OCI-LY1 (cell line): ENCODE measurements around the gene MUC5AC.

Experiments
- H2AFZ ChIP-seq: fragments of 200-600 bp; sonication (generic), shearing (Covaris generic); 2 replicates; pipeline ENCODE4 v1.6.0; 2014; ENCODE audit warnings: antibody characterized with exemption, mild to moderate bottlenecking, low read length
- H3F3A ChIP-seq: fragments of 200-600 bp; sonication (generic), shearing (Covaris generic); 2 replicates; pipeline ENCODE4 v1.6.0; 2014; ENCODE audit warnings: mild to moderate bottlenecking, antibody characterized with exemption, low read length, moderate library complexity; ENCODE audit not compliant: insufficient read depth
- H3K27ac ChIP-seq: fragments of 200-600 bp; sonication (generic); 2 replicates; pipeline ENCODE4 v1.5.1; 2014; ENCODE audit warnings: low read length, mixed run types, mild to moderate bottlenecking, low read depth; ENCODE audit not compliant: poor library complexity, severe bottlenecking
- H3K27me3 ChIP-seq: fragments of 200-600 bp; sonication (generic); 2 replicates; pipeline ENCODE4 v1.6.0; 2014; ENCODE audit warnings: antibody characterized with exemption, mild to moderate bottlenecking, low read length, moderate library complexity; ENCODE audit not compliant: insufficient read depth
- H3K36me3 ChIP-seq: fragments of 200-600 bp; sonication (generic); 2 replicates; pipeline ENCODE4 v1.6.1; 2014; ENCODE audit warnings: mild to moderate bottlenecking, antibody characterized with exemption, low read length, moderate library complexity, mixed read lengths; ENCODE audit not compliant: insufficient read depth
- H3K4me1 ChIP-seq: fragments of 200-600 bp; sonication (generic); 2 replicates; pipeline ENCODE4 v1.5.1; 2014; ENCODE audit warnings: mild to moderate bottlenecking, low read length, moderate library complexity; ENCODE audit not compliant: insufficient read depth, severe bottlenecking
- H3K4me2 ChIP-seq: fragments of 200-600 bp; sonication (generic), shearing (Covaris generic); 2 replicates; pipeline ENCODE4 v1.6.1; 2014; ENCODE audit warnings: low read length
- H3K4me3 ChIP-seq: fragments of 200-600 bp; sonication (generic); 2 replicates; pipeline ENCODE4 v1.5.1; 2014; ENCODE audit warnings: low read length, low read depth, mild to moderate bottlenecking, mixed read lengths; ENCODE audit not compliant: poor library complexity, severe bottlenecking
- H3K79me2 ChIP-seq: fragments of 200-600 bp; shearing (Covaris generic); 2 replicates; pipeline ENCODE4 v1.6.1; 2016; ENCODE audit warnings: mixed run types, low read length, mixed read lengths; ENCODE audit not compliant: insufficient read depth
- H3K9ac ChIP-seq: fragments of 200-600 bp; sonication (generic), shearing (Covaris generic); 2 replicates; pipeline ENCODE4 v1.6.1; 2014; ENCODE audit warnings: mild to moderate bottlenecking, low read length, mixed read lengths
- H3K9me2 ChIP-seq: fragments of 200-600 bp; sonication (generic), shearing (Covaris generic); 2 replicates; pipeline ENCODE4 v1.6.1; 2014; ENCODE audit warnings: low read depth, mild to moderate bottlenecking, low read length, mixed read lengths
- H3K9me3 ChIP-seq: fragments of 200-600 bp; shearing (Covaris generic); 2 replicates; pipeline ENCODE4 v1.6.1; 2014; ENCODE audit warnings: low read length, mixed read lengths
- H4K20me1 ChIP-seq: fragments of 200-600 bp; sonication (generic), shearing (Covaris generic); 2 replicates; pipeline ENCODE4 v1.6.0; 2016; ENCODE audit warnings: mild to moderate bottlenecking, low read length; ENCODE audit not compliant: insufficient read depth
- CTCF ChIP-seq: fragments of 200-600 bp; sonication (generic), shearing (Covaris generic); IDR thresholded peaks from 2 replicates; pipeline ENCODE4 v1.5.1; 2017; ENCODE audit warnings: mild to moderate bottlenecking, antibody characterized with exemption, low read length, moderate library complexity, mixed read lengths
- EZH2 ChIP-seq: fragments of 200-600 bp; sonication (generic), shearing (Covaris generic); IDR thresholded peaks from 2 replicates; pipeline ENCODE4 v1.8.0; 2017; ENCODE audit warnings: borderline replicate concordance, mixed run types, mild to moderate bottlenecking, antibody characterized with exemption, low read length, moderate library complexity, mixed read lengths

The MUC5AC gene

GRCh38 chr11:1157645-1158591 lies at the start of gene MUC5AC:
TSS of gene MUC5AC (plus strand) at chr11:1157953. CDS start at chr11:1158000, 47 bp downstream.
- no peaks in the 10 kb centered on the region for H3K9me2 ChIP-seq
- no peak within 1 kb of the TSS for H3K4me2 ChIP-seq
- H3K4me3 ChIP-seq = no peak within 1 kb of the TSS
- H3K27me3 ChIP-seq = no peaks in the 10 kb centered on the region
- H3K36me3 ChIP-seq = no peaks in the 10 kb centered on the region
- TF ChIP-seq EZH2 (no peak), CTCF (no peak)
- no peaks in the 10 kb centered on the region for H3F3A ChIP-seq
- H3K27ac ChIP-seq = no peak within 1 kb of the TSS
- no peaks in the 10 kb centered on the region for H3K4me1 ChIP-seq
- H2AFZ ChIP-seq = no peak within 1 kb of the TSS
- no peaks in the 10 kb centered on the region for H4K20me1 ChIP-seq
- 0 out of 2 replicates have a peak, but pooled peaks cover 3% of the 10 kb centered on the region for H3K9me3 ChIP-seq
- no peak within 1 kb of the TSS for H3K9ac ChIP-seq
- no peaks in the 10 kb centered on the region for H3K79me2 ChIP-seq

GRCh38 chr11:1108246-1108900 lies 49.4 kb upstream of the MUC5AC start:
- Histone ChIP-seq H3K27ac (no peak overlapping the region), H3K79me2 (no peaks in the 10 kb centered on the region), H3K4me1 (no peaks in the 10 kb centered on the region), H3K4me2 (no peak overlapping the region), H3K9me3 (no peaks in the 10 kb centered on the region), H3K9ac (no peak overlapping the region), H3F3A (no peaks in the 10 kb centered on the region), H3K27me3 (no peaks in the 10 kb centered on the region), H3K36me3 (no peaks in the 10 kb centered on the region), H3K9me2 (no peaks in the 10 kb centered on the region), H3K4me3 (no peak overlapping the region), H2AFZ (no peak overlapping the region), H4K20me1 (no peaks in the 10 kb centered on the region)
- TF ChIP-seq EZH2 (no peak), CTCF (no peak)

- no peaks in the 10 kb centered on the region for H3K9me2 ChIP-seq
- no peaks in the 10 kb centered on the region for H3K36me3 ChIP-seq
- H3K4me2 ChIP-seq = no peak overlapping the region
- H4K20me1 ChIP-seq = no peaks in the 10 kb centered on the region
- no peaks in the 10 kb centered on the region for H3K79me2 ChIP-seq
- H3F3A ChIP-seq = no peaks in the 10 kb centered on the region
- H3K9me3 ChIP-seq = no peaks in the 10 kb centered on the region
- no peaks in the 10 kb centered on the region for H3K4me1 ChIP-seq
- no peak overlapping the region for H2AFZ ChIP-seq
- H3K4me3 ChIP-seq = no peak overlapping the region
- no peak overlapping the region for H3K9ac ChIP-seq
- no peaks in the 10 kb centered on the region for H3K27me3 ChIP-seq
- TF ChIP-seq CTCF (no peak), EZH2 (no peak)
- no peak overlapping the region for H3K27ac ChIP-seq
These were observed 48.4 kb upstream of the MUC5AC start for GRCh38 chr11:1109101-1109917.
